Endothelial cell of umbilical vein (primary cell): ENCODE results near the gene MCRIP1. TPM values are rescaled to one million over a fixed set of nuclear protein-coding genes. Genes with fewer than 3 reads are reported as not detected.

Experiments used
- BruUV-seq: library from RNA; stranded (reverse); fragments of 400-500 nt; replicated peaks from 2 replicates; lab custom pipeline; 2021; lab: Mats Ljungman, UMichigan
- CTCF ChIA-PET: fragments of 300-600, 350-600 bp; sonication (Branson Sonifier 250); formaldehyde crosslinking; loops from one replicate; lab custom pipeline; 2021; ENCODE audit warnings: antibody characterized with exemption, inconsistent platforms; lab: Charles Lee
- POLR2A ChIA-PET: fragments of 300-600, 350-600 bp; sonication (Branson Sonifier 250); formaldehyde crosslinking; loops from one replicate; lab custom pipeline; 2021; ENCODE audit warnings: antibody characterized with exemption, inconsistent platforms; lab: Charles Lee
- DNase-seq: peaks from one replicate; pipeline ENCODE4 v3.0.0-alpha.2; 2011; ENCODE audit warnings: low read depth, low spot score
- FAIRE-seq: peaks from 2 replicates; lab custom pipeline; 2011; peaks lifted over from hg19 to GRCh38; lab: Jason Lieb, UNC
- H2AFZ ChIP-seq: 2 replicates; pipeline ENCODE4 v1.6.0; 2012; ENCODE audit warnings: low read depth, low read length, control low read depth, inconsistent platforms
- H3K27ac ChIP-seq: 2 replicates; pipeline ENCODE4 v1.5.1; 2011; ENCODE audit warnings: low read depth, mild to moderate bottlenecking, control low read depth, low read length, moderate library complexity; ENCODE audit not compliant: insufficient read depth
- H3K27me3 ChIP-seq, 2 experiments: 2 replicates each; pipeline versions ENCODE4 v1.6.0 to v1.6.1; 2011; ENCODE audit warnings: low read length in 2 of 2, mixed read lengths in 1 of 2; ENCODE audit not compliant: control insufficient read depth in 2 of 2, insufficient read depth in 2 of 2
- H3K36me3 ChIP-seq, 2 experiments: 2 replicates in 1 of 2; 3 replicates in 1 of 2; pipeline ENCODE4 v1.5.1; 2011; ENCODE audit warnings: low read length in 2 of 2, mild to moderate bottlenecking in 1 of 2, moderate library complexity in 1 of 2; ENCODE audit not compliant: control insufficient read depth in 2 of 2, insufficient read depth in 2 of 2; ENCODE audit errors: extremely low read depth in 1 of 2
- H3K4me1 ChIP-seq: 3 replicates; pipeline ENCODE4 v1.5.1; 2011; ENCODE audit warnings: mild to moderate bottlenecking, low read length; ENCODE audit not compliant: control insufficient read depth, insufficient read depth; ENCODE audit errors: extremely low read depth
- H3K4me2 ChIP-seq: 2 replicates; pipeline ENCODE4 v1.6.1; 2011; ENCODE audit warnings: low read length, control low read depth, mixed read lengths; ENCODE audit not compliant: insufficient read depth
- H3K4me3 ChIP-seq, 3 experiments: fragments of 200-600 bp in 1 of 3; sonication (generic), shearing (Covaris generic) in 1 of 3; replicated peaks in 1 of 3; 2 replicates each; pipeline ENCODE4 v1.5.1; 2011 to 2016; ENCODE audit warnings: control low read depth in 3 of 3, low read length in 3 of 3, mild to moderate bottlenecking in 2 of 3, inconsistent platforms in 1 of 3, low read depth in 1 of 3, moderate library complexity in 1 of 3; ENCODE audit not compliant: insufficient read depth in 1 of 3
- H3K79me2 ChIP-seq: 2 replicates; pipeline ENCODE4 v1.6.0; 2012; ENCODE audit warnings: low read length, inconsistent platforms; ENCODE audit not compliant: control insufficient read depth, insufficient read depth
- H3K9ac ChIP-seq: replicated peaks from 2 replicates; pipeline ENCODE3; 2011; ENCODE audit warnings: low read length, control low read depth; ENCODE audit not compliant: insufficient read depth; ENCODE audit errors: extremely low read depth
- H3K9me1 ChIP-seq: replicated peaks from 3 replicates; pipeline ENCODE4 v1.6.0; 2011; ENCODE audit warnings: mild to moderate bottlenecking, low read length; ENCODE audit not compliant: control insufficient read depth, insufficient read depth; ENCODE audit errors: extremely low read depth
- H3K9me3 ChIP-seq: replicated peaks from 2 replicates; pipeline ENCODE4 v1.5.1; 2012; ENCODE audit warnings: low read length, inconsistent platforms; ENCODE audit not compliant: control insufficient read depth, insufficient read depth
- H4K20me1 ChIP-seq: replicated peaks from 2 replicates; pipeline ENCODE3; 2011; ENCODE audit warnings: mild to moderate bottlenecking, low read length; ENCODE audit not compliant: control insufficient read depth, insufficient read depth; ENCODE audit errors: extremely low read depth
- EZH2 ChIP-seq: IDR thresholded peaks from 2 replicates; pipeline ENCODE4 v1.6.1; 2012; ENCODE audit warnings: borderline replicate concordance, low read depth, mild to moderate bottlenecking, moderate library complexity, low read length, inconsistent platforms; ENCODE audit not compliant: severe bottlenecking
- FOS ChIP-seq: IDR thresholded peaks from 2 replicates; pipeline ENCODE4 v1.6.1; 2011; ENCODE audit warnings: mild to moderate bottlenecking, low read length, moderate library complexity, borderline replicate concordance; ENCODE audit not compliant: insufficient read depth
- POLR2A ChIP-seq: IDR thresholded peaks from 2 replicates; pipeline ENCODE4 v1.6.1; 2012; ENCODE audit warnings: low read depth, mild to moderate bottlenecking, control low read depth, low read length
- dilution Hi-C: fragments of 300-500 bp; cut with MboI; formaldehyde crosslinking; loops from one replicate; pipeline ENCODE4 v1.15.0; 2019; ENCODE audit warnings: low sequenced_read_pairs; ENCODE audit not compliant: extremely low pct_ligation_motif_present
- intact Hi-C: fragments of 100-400 bp; cut with micrococcal nuclease; formaldehyde crosslinking; loops from one replicate; pipeline ENCODE4 v1.10.0; 2022
- polyA plus RNA-seq, 4 experiments: library from polyadenylated mRNA; depleted of rRNA in 3 of 4; stranded (reverse) in 3 of 4; unstranded in 1 of 4; fragments of >200 nt; gene quantifications; 2 replicates each; pipeline versions ENCODE4 v1.2.1 to v1.2.3, GENCODE V29; 2011 to 2012; ENCODE audit warnings: missing spikeins in 1 of 4
- total RNA-seq: library from RNA; stranded (reverse); gene quantifications from 2 replicates; pipeline ENCODE4 v1.2.3, GENCODE V29; 2021
- TF ChIP-seq, protein P1 (sequence below): IDR thresholded peaks from 2 replicates; pipeline ENCODE4 v1.6.1; 2011; ENCODE audit not compliant: insufficient read depth, insufficient read length

The MCRIP1 gene
- total and polyA plus RNA-seq, 2 donors (not counting 3 experiments of a cell fraction or from before 2014, with no cell fraction given) = 121 to 205 TPM

DNA sequence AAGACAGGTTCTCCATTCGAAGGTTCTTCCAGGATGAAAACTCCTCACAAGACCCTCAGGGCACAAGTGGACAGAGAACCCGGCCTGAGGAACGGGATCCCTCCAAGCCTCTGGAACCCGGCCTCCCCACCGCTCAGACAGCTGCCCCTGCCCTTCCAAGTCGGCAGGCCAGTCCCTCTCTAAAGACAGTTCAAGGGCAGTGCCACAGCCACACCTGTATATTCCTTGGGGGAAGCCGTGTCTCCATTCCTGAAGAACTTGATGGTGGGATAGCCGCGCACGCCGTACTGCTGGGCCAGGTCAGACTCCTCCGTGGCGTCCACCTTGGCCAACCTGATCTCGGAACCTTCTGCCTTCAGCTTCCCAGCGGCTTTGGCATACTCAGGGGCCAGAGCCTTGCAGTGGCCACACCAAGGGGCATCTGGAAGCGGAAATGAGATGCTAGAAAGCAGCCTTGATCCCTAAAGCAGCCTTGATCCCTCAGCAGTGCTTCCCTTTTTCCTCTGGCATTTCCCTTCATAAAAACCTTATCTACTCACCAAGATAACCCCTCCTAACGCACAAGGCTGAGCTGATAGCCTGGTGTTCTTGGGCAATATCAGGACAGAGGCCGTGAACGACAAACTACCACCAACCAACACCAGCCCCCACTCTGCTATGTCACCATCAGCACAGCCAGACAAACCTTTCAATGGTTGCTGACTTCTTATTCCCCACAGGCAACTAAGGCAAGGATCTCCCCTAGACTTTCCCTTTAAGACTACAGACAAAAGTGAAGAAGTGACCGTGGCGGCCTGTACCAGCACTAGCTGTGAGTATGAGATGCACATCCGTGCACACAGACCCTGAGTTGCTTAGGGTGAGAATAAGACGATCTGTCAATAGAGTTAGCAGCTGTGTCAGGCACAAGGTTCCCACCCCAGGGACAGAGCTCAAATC lies 26.1 kb upstream of the MCRIP1 start:
- POLR2A ChIA-PET = no interaction called here
- H4K20me1 ChIP-seq = no peaks in the 10 kb centered on the region
- H3K4me3 ChIP-seq = peak overlapping the region; percentile 60 to 97 (median 76)
- no peaks in the 10 kb centered on the region for H3K9me3 ChIP-seq
- dilution Hi-C loops (no loop called here), intact Hi-C loops (no loop called here)
- H3K36me3 ChIP-seq = peaks cover 8 to 26% of the 10 kb centered on the region in 2 experiments
- FAIRE-seq (peak; percentile 79), DNase-seq (no peak)
- H3K9ac ChIP-seq = peak overlapping the region; percentile 84
- no peaks in the 10 kb centered on the region for H3K27me3 ChIP-seq
- BruUV-seq = TSS peak; percentile 35
- H2AFZ ChIP-seq = no peak overlapping the region
- CTCF ChIA-PET = interaction anchor here (1.0 kb wide), 1 partner anchor 37 kb away, joined by 3 read pairs; no protein-coding TSS in a partner anchor
- peaks cover 20% of the 10 kb centered on the region for H3K4me1 ChIP-seq
- H3K79me2 ChIP-seq = peaks cover 52% of the 10 kb centered on the region
- peak overlapping the region; percentile 45 for H3K27ac ChIP-seq
- H3K4me2 ChIP-seq = peak overlapping the region; percentile 66
- H3K9me1 ChIP-seq = no peaks in the 10 kb centered on the region
- TF ChIP-seq FOS = no peak
- TF ChIP-seq, protein P1, sequence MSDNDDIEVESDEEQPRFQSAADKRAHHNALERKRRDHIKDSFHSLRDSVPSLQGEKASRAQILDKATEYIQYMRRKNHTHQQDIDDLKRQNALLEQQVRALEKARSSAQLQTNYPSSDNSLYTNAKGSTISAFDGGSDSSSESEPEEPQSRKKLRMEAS = no peak
- TF ChIP-seq POLR2A = no peak
- TF ChIP-seq EZH2 = no peak
